HepG2 (cell line): ENCODE results near the gene TNP2. TPM values are rescaled to one million over a fixed set of nuclear protein-coding genes. Genes with fewer than 3 reads are reported as not detected.

Source experiments
- ATAC-seq: fragments of 200-7000 bp; cut with Tn5 transposase; 3 replicates; pipeline ENCODE4 v1.9.1; 2020; ENCODE audit warnings: mild to moderate bottlenecking, moderate library complexity
- BruUV-seq: library from RNA; stranded (reverse); fragments of 400-500 nt; replicated peaks from 2 replicates; lab custom pipeline; 2021; lab: Mats Ljungman, UMichigan
- CTCF ChIA-PET: fragments of 300-600 bp; formaldehyde crosslinking; extraction: SDS; loops from one replicate; lab custom pipeline; 2021; ENCODE audit warnings: low total read pairs, inconsistent platforms, low intra/inter-chr PET ratio; lab: Yijun Ruan, JAX
- POLR2A ChIA-PET: fragments of 350-600 bp; sonication (Branson Sonifier 250); formaldehyde crosslinking; loops from one replicate; lab custom pipeline; 2020; ENCODE audit warnings: antibody characterized with exemption, inconsistent platforms; lab: Yijun Ruan, JAX
- DNase-seq: peaks from one replicate; pipeline ENCODE4 v3.0.0-alpha.2; 2015; ENCODE audit warnings: low spot score
- FAIRE-seq: peaks from 3 replicates; lab custom pipeline; 2011; peaks lifted over from hg19 to GRCh38; lab: Jason Lieb, UNC
- H2AFZ ChIP-seq: one replicate; pipeline ENCODE4 v1.6.1; 2011; ENCODE audit warnings: low read length, inconsistent platforms
- H3K27ac ChIP-seq: fragments of 300-600 bp; 3 replicates; pipeline ENCODE4 v1.8.0; 2011; ENCODE audit warnings: mixed run types, mild to moderate bottlenecking, mixed read lengths, low read length, inconsistent platforms; ENCODE audit not compliant: insufficient read depth; ENCODE audit errors: extremely low read length
- H3K27me3 ChIP-seq, 2 experiments: fragments of 200-600 bp in 1 of 2; 2 replicates in 1 of 2; 3 replicates in 1 of 2; pipeline versions ENCODE4 v1.6.0 to v1.8.0; 2011; ENCODE audit warnings: low read length in 2 of 2, mild to moderate bottlenecking in 2 of 2, moderate library complexity in 2 of 2, inconsistent platforms in 1 of 2; ENCODE audit not compliant: insufficient read depth in 2 of 2, control insufficient read depth in 1 of 2
- H3K36me3 ChIP-seq, 2 experiments: fragments of 200-600 bp in 1 of 2; replicated peaks in 1 of 2; 2 replicates in 1 of 2; 3 replicates in 1 of 2; pipeline versions ENCODE4 v1.5.1 to v1.8.0; 2011; ENCODE audit warnings: low read length in 2 of 2, inconsistent platforms in 1 of 2; ENCODE audit not compliant: insufficient read depth in 2 of 2, control insufficient read depth in 1 of 2
- H3K4me1 ChIP-seq: 2 replicates; pipeline ENCODE4 v1.5.1; 2012; ENCODE audit warnings: low read length, inconsistent platforms; ENCODE audit not compliant: insufficient read depth
- H3K4me2 ChIP-seq: 2 replicates; pipeline ENCODE4 v1.6.0; 2011; ENCODE audit warnings: low read depth, low read length, inconsistent platforms
- H3K4me3 ChIP-seq, 3 experiments: fragments of 200-600 bp in 1 of 3; sonication (generic), shearing (Covaris generic) in 1 of 3; replicated peaks in 1 of 3; 2 replicates each; pipeline ENCODE4 v1.5.1; 2011 to 2016; ENCODE audit warnings: low read length in 3 of 3, inconsistent platforms in 2 of 3, low read depth in 2 of 3, mild to moderate bottlenecking in 2 of 3, control low read depth in 1 of 3, mixed read lengths in 1 of 3; ENCODE audit not compliant: insufficient read depth in 1 of 3
- H3K79me2 ChIP-seq: one replicate; pipeline ENCODE4 v1.6.1; 2011; ENCODE audit warnings: low read length, inconsistent platforms; ENCODE audit not compliant: insufficient read depth
- H3K9ac ChIP-seq: 2 replicates; pipeline ENCODE4 v1.6.0; 2011; ENCODE audit warnings: mild to moderate bottlenecking, low read depth, low read length, inconsistent platforms; ENCODE audit not compliant: insufficient read depth
- H3K9me3 ChIP-seq: 2 replicates; pipeline ENCODE4 v1.5.1; 2012; ENCODE audit warnings: mild to moderate bottlenecking, low read length
- H4K20me1 ChIP-seq: 2 replicates; pipeline ENCODE4 v1.6.0; 2011; ENCODE audit warnings: inconsistent platforms, mild to moderate bottlenecking, low read length, moderate library complexity; ENCODE audit not compliant: insufficient read depth
- BATF2 ChIP-seq: sonication (generic); formaldehyde crosslinking; IDR thresholded peaks from 2 replicates; pipeline ENCODE4 v1.8.0; 2022; ENCODE audit warnings: mild to moderate bottlenecking, missing genetic modification reagents, moderate library complexity
- FOXK1 ChIP-seq: sonication (generic); formaldehyde crosslinking; IDR thresholded peaks from 2 replicates; pipeline ENCODE4 v1.4.0; 2020; ENCODE audit warnings: low read depth, missing genetic modification reagents, borderline replicate concordance
- HNF4A ChIP-seq: sonication (generic); formaldehyde crosslinking; IDR thresholded peaks from 2 replicates; pipeline ENCODE4 v1.4.0; 2020; ENCODE audit warnings: missing genetic modification reagents
- MXI1 ChIP-seq: IDR thresholded peaks from 3 replicates; pipeline ENCODE4 v1.6.1; 2012; ENCODE audit warnings: low read depth, low read length, inconsistent platforms, borderline replicate concordance
- MYC ChIP-seq: sonication (generic); formaldehyde crosslinking; IDR thresholded peaks from 2 replicates; pipeline ENCODE4 v1.9.0; 2021; ENCODE audit warnings: missing genetic modification reagents, borderline replicate concordance
- SIX4 ChIP-seq: sonication (generic); formaldehyde crosslinking; IDR thresholded peaks from 2 replicates; pipeline ENCODE4 v1.4.0; 2020; ENCODE audit warnings: missing genetic modification reagents
- ZBTB7B ChIP-seq: sonication (generic); formaldehyde crosslinking; IDR thresholded peaks from 2 replicates; pipeline ENCODE4 v1.4.0; 2020; ENCODE audit warnings: missing genetic modification reagents
- ZFP36L1 ChIP-seq: sonication (generic); formaldehyde crosslinking; IDR thresholded peaks from 2 replicates; pipeline ENCODE4 v1.8.0; 2022; ENCODE audit warnings: mild to moderate bottlenecking, missing genetic modification reagents, moderate library complexity
- ZKSCAN8 ChIP-seq: IDR thresholded peaks from 2 replicates; pipeline ENCODE4 v1.6.1; 2016; ENCODE audit warnings: borderline replicate concordance, missing genetic modification reagents, missing compliant biosample characterization
- ZNF230 ChIP-seq: sonication (generic); formaldehyde crosslinking; IDR thresholded peaks from 2 replicates; pipeline ENCODE4 v1.4.0; 2020; ENCODE audit warnings: mild to moderate bottlenecking, missing genetic modification reagents
- ZNF24 ChIP-seq: fragments of 450-650 bp; IDR thresholded peaks from 2 replicates; pipeline ENCODE4 v1.6.1; 2017; ENCODE audit warnings: antibody characterized with exemption, mild to moderate bottlenecking
- ZNF264 ChIP-seq: sonication (generic); formaldehyde crosslinking; IDR thresholded peaks from 2 replicates; pipeline ENCODE4 v1.4.0; 2020; ENCODE audit warnings: missing genetic modification reagents
- ZNF629 ChIP-seq: sonication (generic); formaldehyde crosslinking; conservative IDR thresholded peaks from 2 replicates; pipeline ENCODE4 v1.5.0; 2020; ENCODE audit warnings: missing genetic modification reagents
- ZNF782 ChIP-seq: sonication (generic); formaldehyde crosslinking; IDR thresholded peaks from 2 replicates; pipeline ENCODE4 v1.4.0; 2020; ENCODE audit warnings: missing genetic modification reagents, mild to moderate bottlenecking, borderline replicate concordance
- WGBS: methylation state at CpG from one replicate; pipeline ENCODE4 v1.1.6; 2017; ENCODE audit warnings: low lambda C conversion rate; 5-methylcytosine and 5-hydroxymethylcytosine counted together
- in situ Hi-C: cut with HindIII; loops from 2 replicates; pipeline ENCODE4 v1.10.0; 2017; ENCODE audit warnings: low pct_unique_long_range_greater_than_20kb; ENCODE audit not compliant: extremely low pct_ligation_motif_present
- intact Hi-C: fragments of 100-400 bp; cut with micrococcal nuclease; formaldehyde crosslinking; loops from one replicate; pipeline ENCODE4 v1.10.0; 2022; ENCODE audit not compliant: unreplicated experiment
- polyA plus RNA-seq, 8 experiments: library from polyadenylated mRNA; depleted of rRNA in 3 of 8; stranded (reverse) in 7 of 8; unstranded in 1 of 8; fragments of >200 nt; fragmentation: Illumina TruSeq in 4 of 8; extraction: Trizol in 4 of 8; gene quantifications; 2 replicates each; pipeline versions ENCODE4 v1.2.1 to v1.2.3, GENCODE V29; 2011 to 2016; ENCODE audit warnings: low read depth in 4 of 8, missing spikeins in 1 of 8, mixed read lengths in 1 of 8; ENCODE audit not compliant: insufficient read depth in 1 of 8
- total RNA-seq, 5 experiments: library from RNA; depleted of rRNA; stranded (reverse); fragments of >200 nt; fragmentation: Illumina TruSeq; extraction: Trizol; gene quantifications; 2 replicates each; pipeline ENCODE4 v1.2.3, GENCODE V29; 2016; ENCODE audit warnings: low read depth in 1 of 5
- TF ChIP-seq, protein P1 (sequence below): sonication (generic); formaldehyde crosslinking; IDR thresholded peaks from 2 replicates; pipeline ENCODE4 v1.5.0; 2020; ENCODE audit warnings: mild to moderate bottlenecking, missing genetic modification reagents, borderline replicate concordance

TNP2 gene
- total and polyA plus RNA-seq, 2 of the 13 experiments (the other 11 are each of a cell fraction or from before 2014, with no cell fraction given), result not detected

DNA sequence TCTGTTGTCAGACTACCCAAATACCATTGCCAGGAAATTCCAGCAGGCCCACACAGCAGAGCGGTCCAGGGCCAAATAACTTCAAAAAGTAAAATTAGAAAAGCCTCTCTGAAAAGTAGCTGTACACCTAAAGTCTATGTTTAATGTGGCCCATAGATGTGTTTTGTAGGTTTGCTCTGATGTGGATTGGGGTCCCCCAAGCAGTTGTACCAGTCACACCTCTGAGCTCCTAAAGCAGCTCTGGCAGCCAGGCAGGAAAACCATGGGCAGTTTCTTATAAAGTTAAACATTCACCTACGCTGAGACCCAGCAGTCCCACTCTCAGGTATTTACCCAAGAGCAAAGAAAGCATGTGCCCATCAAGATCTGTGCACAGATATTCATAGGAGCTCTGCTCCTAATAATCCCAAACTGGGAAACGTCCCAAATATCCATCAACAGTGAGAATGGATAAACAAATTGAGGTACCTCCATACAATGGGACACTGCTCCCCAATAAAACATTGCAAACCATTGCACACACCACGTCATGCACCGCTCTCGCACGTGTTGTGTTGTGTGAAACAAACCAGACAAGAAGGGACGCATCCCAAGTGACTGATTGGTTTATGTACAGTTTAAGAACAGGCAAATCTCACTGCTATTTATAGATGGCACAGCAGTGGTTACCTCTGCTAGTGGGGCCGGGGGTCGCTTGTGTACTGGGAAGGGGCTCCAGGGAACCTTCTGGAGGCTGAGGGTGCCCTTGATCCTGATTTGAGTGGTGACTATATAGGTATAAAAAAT, 27.8 kb upstream of the TNP2 start:
- Histone ChIP-seq H3K4me3 (peak overlapping the region; percentile 15 to 67 (median 41)), H4K20me1 (no peaks in the 10 kb centered on the region), H3K4me2 (peak overlapping the region; percentile 80), H2AFZ (no peak overlapping the region), H3K4me1 (peaks cover 97% of the 10 kb centered on the region), H3K36me3 (no peaks in the 10 kb centered on the region), H3K27ac (peak overlapping the region; percentile 68), H3K27me3 (no peaks in the 10 kb centered on the region), H3K9ac (peak overlapping the region; percentile 48), H3K9me3 (no peaks in the 10 kb centered on the region), H3K79me2 (no peaks in the 10 kb centered on the region)
- FAIRE-seq, result peak; percentile 87
- intact Hi-C loops (loop anchor here (2.0 to 5.0 kb wide), 4 partner anchors 16 to 190 kb away; partner anchors contain the start of genes PRM1 and SOCS1), in situ Hi-C loops (no loop called here)
- 0% methylated on average over 9 of the region's 10 CpGs for WGBS
- no TSS peak for BruUV-seq
- CTCF ChIA-PET, result interaction anchor here (0.9 kb wide), 1 partner anchor 60 kb away, joined by 3 read pairs; no protein-coding TSS in a partner anchor
- peak; percentile 87 for DNase-seq
- POLR2A ChIA-PET, result interaction anchor here (0.6 to 6.2 kb wide), 26 partner anchors 9 to 162 kb away, joined by 3 to 167 read pairs (median 5); partner anchors contain the start of genes PRM1, PRM2, PRM3 and SOCS1
- peak; percentile 80 for ATAC-seq
- TF ChIP-seq BATF2 (CRISPR knock-in tag) (no peak), ZNF782 (CRISPR knock-in tag) (0 out of 2 replicates have a peak, but pooled peaks have one; percentile 42), ZNF24 (no peak), ZKSCAN8 (CRISPR knock-in tag) (peak; percentile 66), ZNF629 (CRISPR knock-in tag) (peak; percentile 35), ZBTB7B (CRISPR knock-in tag) (peak; percentile 80), ZNF264 (CRISPR knock-in tag) (peak; percentile 52; the same call in 1 of the 2 replicates), SIX4 (CRISPR knock-in tag) (peak; percentile 8; the same call in 1 of the 2 replicates), HNF4A (CRISPR knock-in tag) (peak; percentile 49; the same call in 1 of the 2 replicates), MXI1 (peak; percentile 34; the same call in 1 of the 3 replicates), MYC (peak; percentile 57), ZFP36L1 (CRISPR knock-in tag) (0 out of 2 replicates have a peak, but pooled peaks have one; percentile 14), FOXK1 (CRISPR knock-in tag) (0 out of 2 replicates have a peak, but pooled peaks have one; percentile 47), ZNF230 (CRISPR knock-in tag) (peak; percentile 35; the same call in 1 of the 2 replicates)
- TF ChIP-seq, protein P1, sequence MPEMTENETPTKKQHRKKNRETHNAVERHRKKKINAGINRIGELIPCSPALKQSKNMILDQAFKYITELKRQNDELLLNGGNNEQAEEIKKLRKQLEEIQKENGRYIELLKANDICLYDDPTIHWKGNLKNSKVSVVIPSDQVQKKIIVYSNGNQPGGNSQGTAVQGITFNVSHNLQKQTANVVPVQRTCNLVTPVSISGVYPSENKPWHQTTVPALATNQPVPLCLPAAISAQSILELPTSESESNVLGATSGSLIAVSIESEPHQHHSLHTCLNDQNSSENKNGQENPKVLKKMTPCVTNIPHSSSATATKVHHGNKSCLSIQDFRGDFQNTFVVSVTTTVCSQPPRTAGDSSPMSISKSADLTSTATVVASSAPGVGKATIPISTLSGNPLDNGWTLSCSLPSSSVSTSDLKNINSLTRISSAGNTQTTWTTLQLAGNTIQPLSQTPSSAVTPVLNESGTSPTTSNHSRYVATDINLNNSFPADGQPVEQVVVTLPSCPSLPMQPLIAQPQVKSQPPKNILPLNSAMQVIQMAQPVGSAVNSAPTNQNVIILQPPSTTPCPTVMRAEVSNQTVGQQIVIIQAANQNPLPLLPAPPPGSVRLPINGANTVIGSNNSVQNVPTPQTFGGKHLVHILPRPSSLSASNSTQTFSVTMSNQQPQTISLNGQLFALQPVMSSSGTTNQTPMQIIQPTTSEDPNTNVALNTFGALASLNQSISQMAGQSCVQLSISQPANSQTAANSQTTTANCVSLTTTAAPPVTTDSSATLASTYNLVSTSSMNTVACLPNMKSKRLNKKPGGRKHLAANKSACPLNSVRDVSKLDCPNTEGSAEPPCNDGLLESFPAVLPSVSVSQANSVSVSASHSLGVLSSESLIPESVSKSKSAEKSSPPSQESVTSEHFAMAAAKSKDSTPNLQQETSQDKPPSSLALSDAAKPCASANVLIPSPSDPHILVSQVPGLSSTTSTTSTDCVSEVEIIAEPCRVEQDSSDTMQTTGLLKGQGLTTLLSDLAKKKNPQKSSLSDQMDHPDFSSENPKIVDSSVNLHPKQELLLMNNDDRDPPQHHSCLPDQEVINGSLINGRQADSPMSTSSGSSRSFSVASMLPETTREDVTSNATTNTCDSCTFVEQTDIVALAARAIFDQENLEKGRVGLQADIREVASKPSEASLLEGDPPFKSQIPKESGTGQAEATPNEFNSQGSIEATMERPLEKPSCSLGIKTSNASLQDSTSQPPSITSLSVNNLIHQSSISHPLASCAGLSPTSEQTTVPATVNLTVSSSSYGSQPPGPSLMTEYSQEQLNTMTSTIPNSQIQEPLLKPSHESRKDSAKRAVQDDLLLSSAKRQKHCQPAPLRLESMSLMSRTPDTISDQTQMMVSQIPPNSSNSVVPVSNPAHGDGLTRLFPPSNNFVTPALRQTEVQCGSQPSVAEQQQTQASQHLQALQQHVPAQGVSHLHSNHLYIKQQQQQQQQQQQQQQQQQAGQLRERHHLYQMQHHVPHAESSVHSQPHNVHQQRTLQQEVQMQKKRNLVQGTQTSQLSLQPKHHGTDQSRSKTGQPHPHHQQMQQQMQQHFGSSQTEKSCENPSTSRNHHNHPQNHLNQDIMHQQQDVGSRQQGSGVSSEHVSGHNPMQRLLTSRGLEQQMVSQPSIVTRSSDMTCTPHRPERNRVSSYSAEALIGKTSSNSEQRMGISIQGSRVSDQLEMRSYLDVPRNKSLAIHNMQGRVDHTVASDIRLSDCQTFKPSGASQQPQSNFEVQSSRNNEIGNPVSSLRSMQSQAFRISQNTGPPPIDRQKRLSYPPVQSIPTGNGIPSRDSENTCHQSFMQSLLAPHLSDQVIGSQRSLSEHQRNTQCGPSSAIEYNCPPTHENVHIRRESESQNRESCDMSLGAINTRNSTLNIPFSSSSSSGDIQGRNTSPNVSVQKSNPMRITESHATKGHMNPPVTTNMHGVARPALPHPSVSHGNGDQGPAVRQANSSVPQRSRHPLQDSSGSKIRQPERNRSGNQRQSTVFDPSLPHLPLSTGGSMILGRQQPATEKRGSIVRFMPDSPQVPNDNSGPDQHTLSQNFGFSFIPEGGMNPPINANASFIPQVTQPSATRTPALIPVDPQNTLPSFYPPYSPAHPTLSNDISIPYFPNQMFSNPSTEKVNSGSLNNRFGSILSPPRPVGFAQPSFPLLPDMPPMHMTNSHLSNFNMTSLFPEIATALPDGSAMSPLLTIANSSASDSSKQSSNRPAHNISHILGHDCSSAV (CRISPR knock-in tag), result no peak
